GM12878 (cell line): ENCODE results near the gene SPATA25. TPM values are rescaled to one million over a fixed set of nuclear protein-coding genes. Genes with fewer than 3 reads are reported as not detected.
A peak's percentile ranks its signal among the peaks of the same experiment; 100 is the strongest.

Source experiments
- ATAC-seq: fragments of 200-7000 bp; cut with Tn5 transposase; 3 replicates; pipeline ENCODE4 v1.9.1; 2020; ENCODE audit warnings: mild to moderate bottlenecking, moderate library complexity
- BruUV-seq: library from RNA; stranded (reverse); fragments of 400-500 nt; replicated peaks from 2 replicates; lab custom pipeline; 2021; lab: Mats Ljungman, UMichigan
- CTCF ChIA-PET: fragments of 300-600 bp; sonication (Branson Sonifier 250); formaldehyde crosslinking; extraction: SDS; loops from one replicate; lab custom pipeline; 2021; ENCODE audit warnings: inconsistent platforms; lab: Yijun Ruan, JAX
- POLR2A ChIA-PET: fragments of 350-600 bp; formaldehyde crosslinking; extraction: SDS; loops from one replicate; lab custom pipeline; 2021; ENCODE audit warnings: inconsistent platforms; lab: Charles Lee
- RAD21 ChIA-PET: fragments of 300-600 bp; sonication (Branson Sonifier 250); formaldehyde crosslinking; loops from one replicate; lab custom pipeline; 2023; ENCODE audit warnings: antibody characterized with exemption; ENCODE audit not compliant: unreplicated experiment; lab: Charles Lee
- SMC1A ChIA-PET: fragments of 300-600 bp; sonication (Branson Sonifier 250); formaldehyde crosslinking; loops from one replicate; lab custom pipeline; 2023; ENCODE audit not compliant: unreplicated experiment, uncharacterized antibody; lab: Charles Lee
- DNase-seq: peaks from one replicate; pipeline ENCODE4 v3.0.0-alpha.2; 2011; ENCODE audit warnings: low read depth, low spot score
- FAIRE-seq: peaks from 3 replicates; lab custom pipeline; 2011; peaks lifted over from hg19 to GRCh38; lab: Jason Lieb, UNC
- H2AFZ ChIP-seq: 2 replicates; pipeline ENCODE4 v1.6.0; 2011; ENCODE audit warnings: low read depth, low read length, control low read depth; ENCODE audit not compliant: control insufficient read depth
- H3K27ac ChIP-seq: 2 replicates; pipeline ENCODE4 v1.5.1; 2011; ENCODE audit warnings: control low read depth; ENCODE audit not compliant: control insufficient read depth, insufficient read depth
- H3K27me3 ChIP-seq, 2 experiments: replicated peaks in 1 of 2; 2 replicates each; pipeline versions ENCODE4 v1.6.0 to v1.6.1; 2011; ENCODE audit warnings: low read length in 1 of 2; ENCODE audit not compliant: control insufficient read depth in 2 of 2, insufficient read depth in 2 of 2
- H3K36me3 ChIP-seq, 2 experiments: 2 replicates each; pipeline ENCODE4 v1.5.1; 2011; ENCODE audit warnings: low read length in 1 of 2; ENCODE audit not compliant: control insufficient read depth in 2 of 2, insufficient read depth in 2 of 2
- H3K4me1 ChIP-seq: 2 replicates; pipeline ENCODE4 v1.6.1; 2011; ENCODE audit warnings: mild to moderate bottlenecking, low read length, moderate library complexity, mixed read lengths; ENCODE audit not compliant: control insufficient read depth, insufficient read depth
- H3K4me2 ChIP-seq: 2 replicates; pipeline ENCODE4 v1.6.0; 2011; ENCODE audit warnings: control low read depth; ENCODE audit not compliant: control insufficient read depth, insufficient read depth
- H3K4me3 ChIP-seq: fragments of 200-600 bp; sonication (generic); 2 replicates; pipeline ENCODE4 v1.5.1; 2016
- H3K79me2 ChIP-seq: 2 replicates; pipeline ENCODE4 v1.6.0; 2011; ENCODE audit warnings: low read length; ENCODE audit not compliant: control insufficient read depth, insufficient read depth
- H3K9ac ChIP-seq: 2 replicates; pipeline ENCODE4 v1.8.0; 2011; ENCODE audit warnings: low read length, control low read depth, mixed read lengths; ENCODE audit not compliant: control insufficient read depth, insufficient read depth
- H3K9me3 ChIP-seq: replicated peaks from 3 replicates; pipeline ENCODE4 v1.5.1; 2011; ENCODE audit warnings: mild to moderate bottlenecking, low read length; ENCODE audit not compliant: control insufficient read depth, insufficient read depth
- H4K20me1 ChIP-seq: 2 replicates; pipeline ENCODE4 v1.6.0; 2011; ENCODE audit not compliant: control insufficient read depth, insufficient read depth
- ATF3 ChIP-seq: IDR thresholded peaks from 2 replicates; pipeline ENCODE4 v1.6.1; 2011; ENCODE audit warnings: low read depth, mild to moderate bottlenecking, low read length, moderate library complexity, borderline replicate concordance; ENCODE audit errors: extremely low read depth
- EGR1 ChIP-seq, 2 experiments: IDR thresholded peaks; 1 replicate in 1 of 2; 2 replicates in 1 of 2; pipeline ENCODE4 v1.6.1; 2011 to 2012; ENCODE audit warnings: low read depth in 2 of 2, low read length in 2 of 2, borderline replicate concordance in 1 of 2, mild to moderate bottlenecking in 1 of 2, moderate library complexity in 1 of 2
- ELK1 ChIP-seq: IDR thresholded peaks from 2 replicates; pipeline ENCODE4 v1.6.1; 2012; ENCODE audit warnings: low read depth, low read length, improper control_type of control experiment
- GATAD2B ChIP-seq: fragments of 450-650 bp; conservative IDR thresholded peaks from 2 replicates; pipeline ENCODE4 v1.6.1; 2017; ENCODE audit warnings: low read depth, mild to moderate bottlenecking, moderate library complexity
- IRF3 ChIP-seq: fragments of 450-650 bp; IDR thresholded peaks from 2 replicates; pipeline ENCODE4 v1.6.1; 2014; ENCODE audit warnings: mild to moderate bottlenecking
- MYC ChIP-seq: IDR thresholded peaks from 2 replicates; pipeline ENCODE4 v1.6.1; 2011; ENCODE audit warnings: mild to moderate bottlenecking, low read length, moderate library complexity, inconsistent platforms; ENCODE audit not compliant: insufficient read depth, insufficient replicate concordance, insufficient read length, severe bottlenecking
- NFXL1 ChIP-seq: fragments of 450-650 bp; IDR thresholded peaks from 2 replicates; pipeline ENCODE4 v1.6.1; 2017; ENCODE audit warnings: antibody characterized with exemption, mild to moderate bottlenecking, borderline replicate concordance
- NR2C1 ChIP-seq: fragments of 450-650 bp; IDR thresholded peaks from 2 replicates; pipeline ENCODE4 v1.6.1; 2017; ENCODE audit warnings: antibody characterized with exemption, mild to moderate bottlenecking, moderate library complexity
- NRF1 ChIP-seq: conservative IDR thresholded peaks from 2 replicates; pipeline ENCODE4 v1.6.1; 2011; ENCODE audit warnings: mild to moderate bottlenecking, low read depth, low read length, improper control_type of control experiment
- SIN3A ChIP-seq: IDR thresholded peaks from 2 replicates; pipeline ENCODE4 v1.6.1; 2012; ENCODE audit warnings: low read depth, low read length, improper control_type of control experiment
- SMARCA5 ChIP-seq: fragments of 450-650 bp; IDR thresholded peaks from 2 replicates; pipeline ENCODE4 v1.6.1; 2017; ENCODE audit warnings: mild to moderate bottlenecking
- TARDBP ChIP-seq: IDR thresholded peaks from 2 replicates; pipeline ENCODE4 v1.6.1; 2016; ENCODE audit warnings: borderline replicate concordance
- TBL1XR1 ChIP-seq: IDR thresholded peaks from 2 replicates; pipeline ENCODE4 v1.6.1; 2012; ENCODE audit warnings: low read depth, low read length, improper control_type of control experiment
- WGBS: methylation state at CpG from one replicate; pipeline ENCODE4 v1.1.6; 2016; ENCODE audit warnings: low lambda C conversion rate; ENCODE audit not compliant: insufficient replicate concordance, insufficient coverage; ENCODE audit errors: missing lambda C conversion rate; 5-methylcytosine and 5-hydroxymethylcytosine counted together
- in situ Hi-C: fragments of 300-500 bp; cut with MboI; formaldehyde crosslinking; loops from 9 replicates; pipeline ENCODE4 v1.14.3; 2018; ENCODE audit warnings: mixed read lengths
- intact Hi-C: fragments of 100-400 bp; cut with micrococcal nuclease; formaldehyde crosslinking; loops from one replicate; pipeline ENCODE4 v1.14.2; 2022; ENCODE audit not compliant: unreplicated experiment
- polyA plus RNA-seq, 11 experiments: library from polyadenylated mRNA; depleted of rRNA in 4 of 11; unstranded in 6 of 11; stranded (reverse) in 5 of 11; fragments of >200 nt; fragmentation: Nextera tagmentation in 4 of 11; fragmentation: Illumina TruSeq in 1 of 11; extraction: Ambion mirVana in 4 of 11; extraction: Trizol in 1 of 11; gene quantifications; 1 replicate in 1 of 11; 2 replicates in 10 of 11; pipeline versions ENCODE4 v1.2.1 to v1.2.3, GENCODE V29; 2011 to 2016; ENCODE audit warnings: inconsistent platforms in 2 of 11, missing spikeins in 2 of 11, low read depth in 1 of 11
- total RNA-seq, 4 experiments: library from RNA; depleted of rRNA in 3 of 4; stranded (reverse); fragments of >200 nt in 3 of 4; fragmentation: Illumina TruSeq in 1 of 4; extraction: Trizol in 1 of 4; gene quantifications; 2 replicates each; pipeline versions ENCODE4 v1.2.1 to v1.2.3, GENCODE V29; 2013 to 2021
- TF ChIP-seq, protein P1 (sequence below): fragments of 450-650 bp; IDR thresholded peaks from 2 replicates; pipeline ENCODE4 v1.6.1; 2017; ENCODE audit warnings: low read depth, mild to moderate bottlenecking, moderate library complexity
- TF ChIP-seq, protein P2 (sequence below): IDR thresholded peaks from 2 replicates; pipeline ENCODE4 v1.6.1; 2012; ENCODE audit warnings: low read depth, low read length, improper control_type of control experiment

SPATA25 gene
- total and polyA plus RNA-seq, 10 of the 15 experiments (the other 5 are each of a cell fraction or from before 2014, with no cell fraction given), result 0.28 to 2.9 (median 1.3) TPM; not detected in 3

DNA sequence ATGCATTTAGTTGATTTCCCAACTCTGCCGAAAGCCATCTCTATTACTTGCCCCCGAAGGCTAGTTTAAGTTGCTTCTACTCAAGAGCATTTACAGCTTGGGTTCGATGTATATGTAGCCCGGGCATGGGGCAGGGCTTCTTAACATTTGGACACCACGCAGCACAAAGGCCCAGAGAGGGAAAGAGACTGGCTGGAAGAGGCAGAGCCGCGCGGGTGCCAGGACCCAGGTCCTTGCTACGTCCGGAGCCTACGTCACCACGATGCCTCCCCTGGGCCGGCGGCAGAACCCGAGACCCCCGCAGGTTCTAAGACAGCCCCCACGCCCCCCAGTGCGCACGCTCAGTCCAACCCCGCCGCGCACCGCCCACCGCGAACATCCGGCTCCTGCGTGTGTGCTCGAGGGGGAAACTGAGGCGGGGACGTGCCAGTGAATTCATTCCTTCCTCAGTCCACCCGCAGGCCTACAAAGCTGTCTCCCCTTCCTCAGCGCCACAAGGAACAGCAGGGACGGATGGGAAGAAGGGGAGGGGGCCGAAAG lies 46.7 kb upstream of the SPATA25 start:
- peak overlapping the region; percentile 93 for H3K4me2 ChIP-seq
- SMC1A ChIA-PET, result interaction anchor here (1.0 to 4.1 kb wide), 11 partner anchors 12 to 135 kb away, joined by 3 to 33 read pairs (median 5); partner anchors contain the start of genes ACOT8 and SNX21
- H3K27me3 ChIP-seq, result no peaks in the 10 kb centered on the region
- H3K4me1 ChIP-seq, result peaks cover 5% of the 10 kb centered on the region; the same call in 1 of the 2 replicates
- BruUV-seq, result TSS peak; percentile 93
- DNase-seq, result no peak
- peaks cover 23% of the 10 kb centered on the region for H3K79me2 ChIP-seq
- intact Hi-C loops (loop anchor here (1.0 to 2.0 kb wide), 3 partner anchors 37 to 77 kb away; partner anchors contain the start of genes ACOT8, CTSA, NEURL2 and ZSWIM3), in situ Hi-C loops (no loop called here)
- peak overlapping the region; percentile 75 for H3K4me3 ChIP-seq
- H2AFZ ChIP-seq, result peak overlapping the region; percentile 91
- peak overlapping the region; percentile 97 for H3K27ac ChIP-seq
- H3K9ac ChIP-seq, result peak overlapping the region; percentile 97
- RAD21 ChIA-PET, result interaction anchor here (0.7 to 5.5 kb wide), 16 partner anchors 8 to 154 kb away, joined by 3 to 66 read pairs (median 6); partner anchors contain the start of gene ZSWIM1
- peak; percentile 54 for ATAC-seq
- no peaks in the 10 kb centered on the region for H4K20me1 ChIP-seq
- POLR2A ChIA-PET, result interaction anchor here (0.7 to 2.9 kb wide), 20 partner anchors 9 to 1049 kb away, joined by 3 to 50 read pairs (median 6); partner anchors contain the start of genes ACOT8, CTSA, NEURL2 and PLTP
- 1% methylated on average over 33 of the region's 34 CpGs for WGBS
- CTCF ChIA-PET, result interaction anchor here (0.6 to 6.5 kb wide), 21 partner anchors 9 to 473 kb away, joined by 3 to 79 read pairs (median 5); partner anchors contain the start of genes ELMO2 and ZSWIM1
- H3K9me3 ChIP-seq, result no peaks in the 10 kb centered on the region
- peak; percentile 27 for FAIRE-seq
- peaks cover 4 to 8% of the 10 kb centered on the region in 2 experiments; a peak in 3 of 4 replicates for H3K36me3 ChIP-seq
- TF ChIP-seq MYC (peak; percentile 11), TBL1XR1 (peak; percentile 43; the same call in 1 of the 2 replicates), ELK1 (0 out of 2 replicates have a peak, but pooled peaks have one; percentile 49), TARDBP (no peak), EGR1 (IDR thresholded peaks at IDR 0.05; ENCODE audit: borderline replicate concordance in 1 of 2, low read depth in 2 of 2, low read length in 2 of 2) (0 out of 3 replicates have a peak, but pooled peaks of 1 of the 2 experiments have one; percentile 31), ATF3 (no peak), GATAD2B (no peak; the same call in 1 of the 2 replicates), SIN3A (0 out of 2 replicates have a peak, but pooled peaks have one; percentile 14), NR2C1 (no peak), NFXL1 (peak; percentile 56; the same call in 1 of the 2 replicates), IRF3 (0 out of 2 replicates have a peak, but pooled peaks have one; percentile 5), SMARCA5 (peak; percentile 37; the same call in 1 of the 2 replicates), NRF1 (no peak)
- TF ChIP-seq, protein P1, sequence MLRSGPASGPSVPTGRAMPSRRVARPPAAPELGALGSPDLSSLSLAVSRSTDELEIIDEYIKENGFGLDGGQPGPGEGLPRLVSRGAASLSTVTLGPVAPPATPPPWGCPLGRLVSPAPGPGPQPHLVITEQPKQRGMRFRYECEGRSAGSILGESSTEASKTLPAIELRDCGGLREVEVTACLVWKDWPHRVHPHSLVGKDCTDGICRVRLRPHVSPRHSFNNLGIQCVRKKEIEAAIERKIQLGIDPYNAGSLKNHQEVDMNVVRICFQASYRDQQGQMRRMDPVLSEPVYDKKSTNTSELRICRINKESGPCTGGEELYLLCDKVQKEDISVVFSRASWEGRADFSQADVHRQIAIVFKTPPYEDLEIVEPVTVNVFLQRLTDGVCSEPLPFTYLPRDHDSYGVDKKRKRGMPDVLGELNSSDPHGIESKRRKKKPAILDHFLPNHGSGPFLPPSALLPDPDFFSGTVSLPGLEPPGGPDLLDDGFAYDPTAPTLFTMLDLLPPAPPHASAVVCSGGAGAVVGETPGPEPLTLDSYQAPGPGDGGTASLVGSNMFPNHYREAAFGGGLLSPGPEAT, result peak; percentile 42; the same call in 1 of the 2 replicates
- TF ChIP-seq, protein P2, sequence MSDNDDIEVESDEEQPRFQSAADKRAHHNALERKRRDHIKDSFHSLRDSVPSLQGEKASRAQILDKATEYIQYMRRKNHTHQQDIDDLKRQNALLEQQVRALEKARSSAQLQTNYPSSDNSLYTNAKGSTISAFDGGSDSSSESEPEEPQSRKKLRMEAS, result peak; percentile 33; the same call in 1 of the 2 replicates
